ENCODE measurements around the gene MFSD12. TPM values are rescaled to one million over a fixed set of nuclear protein-coding genes. Genes with fewer than 3 reads are reported as not detected.

The MFSD12 gene
- polyA plus RNA-seq, 1 donor from 2014 or later = 38.5 TPM

DNA sequence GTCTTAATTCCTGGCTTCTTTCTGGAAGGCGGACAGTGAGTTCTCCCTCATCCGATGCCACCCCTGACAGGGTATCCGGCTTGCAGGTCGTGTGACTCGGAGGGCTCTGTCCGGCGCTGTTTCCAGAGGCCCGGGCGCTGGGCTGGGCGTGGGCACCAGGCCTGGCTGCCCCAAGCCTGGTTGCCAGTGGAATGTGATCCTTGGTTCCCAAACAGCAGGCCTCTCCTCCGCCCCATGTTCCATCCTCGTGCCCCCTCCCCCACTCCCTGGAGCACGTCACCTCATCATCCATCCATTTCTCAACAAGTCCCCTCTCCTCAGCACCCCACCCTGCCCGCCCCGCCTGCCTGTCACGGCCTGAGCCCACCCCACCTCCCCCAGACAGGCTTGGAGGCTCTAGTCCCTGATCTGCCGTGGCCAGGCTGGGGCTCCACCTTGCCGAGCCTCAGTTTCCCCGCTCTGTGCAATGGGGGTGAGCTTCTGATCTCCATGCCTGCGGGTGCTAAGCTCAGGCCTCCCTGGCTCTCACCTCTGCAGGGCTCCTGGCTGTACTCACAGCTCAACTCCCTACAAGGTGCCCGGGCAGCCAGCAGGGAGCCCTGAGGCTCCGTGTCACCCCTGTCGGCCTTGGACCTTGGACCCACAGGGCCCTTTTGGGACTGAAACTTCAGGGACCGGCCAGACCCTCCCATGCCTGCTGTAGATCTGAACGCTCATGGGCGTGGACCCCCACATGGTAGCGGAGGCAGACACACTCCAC is 47.0 kb upstream of the MFSD12 start:
- Histone ChIP-seq H3K4me3 (ENCODE audit: low read length) (no peak overlapping the region), H4K20me1 (ENCODE audit: insufficient read depth) (no peaks in the 10 kb centered on the region), H3K9me2 (ENCODE audit: insufficient read depth, low read length) (no peaks in the 10 kb centered on the region), H2AFZ (ENCODE audit: low read depth, low read length) (no peak overlapping the region), H3F3A (ENCODE audit: insufficient read depth, low read length, poor library complexity, severe bottlenecking) (no peaks in the 10 kb centered on the region), H3K4me2 (ENCODE audit: low read length) (no peak overlapping the region), H3K27ac (ENCODE audit: low read length) (no peak overlapping the region), H3K9ac (ENCODE audit: low read length) (no peak overlapping the region), H3K79me2 (replicated peaks; ENCODE audit: insufficient read depth, low read length) (no peaks in the 10 kb centered on the region), H3K36me3 (ENCODE audit: insufficient read depth, low read length) (no peaks in the 10 kb centered on the region), H3K27me3 (ENCODE audit: insufficient read depth, low read depth, low read length) (peaks cover 32% of the 10 kb centered on the region), H3K9me3 (ENCODE audit: low read length) (no peaks in the 10 kb centered on the region)
- TF ChIP-seq TAF1 (IDR thresholded peaks at IDR 0.05; ENCODE audit: low read depth) (no peak), MXI1 (conservative IDR thresholded peaks at IDR 0.05; ENCODE audit: poor library complexity, severe bottlenecking) (no peak), SMC3 (conservative IDR thresholded peaks at IDR 0.05; ENCODE audit: poor library complexity) (no peak)

DNA sequence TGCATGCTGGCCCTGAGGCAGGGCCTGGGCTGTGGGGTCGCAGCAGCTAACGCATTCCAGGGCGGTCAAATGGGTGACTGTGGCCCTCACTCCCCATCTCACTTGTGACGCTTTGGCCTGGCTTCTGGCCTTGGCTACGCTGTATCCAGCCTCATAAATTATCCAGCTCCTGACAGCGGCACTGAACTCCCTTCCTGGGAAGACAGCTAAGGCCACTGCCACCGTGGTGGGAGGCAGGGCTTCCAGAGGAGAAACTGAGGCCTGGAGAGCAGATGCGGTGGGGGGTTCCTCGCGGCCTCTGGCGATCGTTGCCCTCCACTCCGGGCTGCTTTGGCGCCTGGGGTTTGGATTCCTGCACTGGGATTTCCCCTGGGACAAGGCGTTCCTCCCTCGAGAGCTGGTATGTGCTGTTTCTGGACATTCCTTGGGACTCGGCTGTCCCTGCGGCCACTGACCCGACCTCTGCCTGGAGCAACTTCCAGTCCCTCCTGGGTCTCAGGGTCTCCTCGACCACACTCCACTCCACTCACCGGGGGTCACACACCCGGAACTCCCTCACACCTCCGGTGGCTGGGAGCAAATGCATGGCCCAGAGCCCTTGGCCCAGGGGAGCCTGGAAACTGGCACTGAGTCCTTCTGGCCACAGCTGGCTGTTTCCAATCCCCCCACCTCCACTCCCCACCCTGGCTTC is 45.9 kb upstream of the MFSD12 start:
- no peak overlapping the region for H3K4me2 ChIP-seq (ENCODE audit: low read length)
- no peak overlapping the region for H3K4me3 ChIP-seq (ENCODE audit: low read length)
- H3K9ac ChIP-seq (ENCODE audit: low read length) = no peak overlapping the region
- no peak for TF ChIP-seq POLR2AphosphoS5 (IDR thresholded peaks at IDR 0.05)
- TF ChIP-seq, protein P1, sequence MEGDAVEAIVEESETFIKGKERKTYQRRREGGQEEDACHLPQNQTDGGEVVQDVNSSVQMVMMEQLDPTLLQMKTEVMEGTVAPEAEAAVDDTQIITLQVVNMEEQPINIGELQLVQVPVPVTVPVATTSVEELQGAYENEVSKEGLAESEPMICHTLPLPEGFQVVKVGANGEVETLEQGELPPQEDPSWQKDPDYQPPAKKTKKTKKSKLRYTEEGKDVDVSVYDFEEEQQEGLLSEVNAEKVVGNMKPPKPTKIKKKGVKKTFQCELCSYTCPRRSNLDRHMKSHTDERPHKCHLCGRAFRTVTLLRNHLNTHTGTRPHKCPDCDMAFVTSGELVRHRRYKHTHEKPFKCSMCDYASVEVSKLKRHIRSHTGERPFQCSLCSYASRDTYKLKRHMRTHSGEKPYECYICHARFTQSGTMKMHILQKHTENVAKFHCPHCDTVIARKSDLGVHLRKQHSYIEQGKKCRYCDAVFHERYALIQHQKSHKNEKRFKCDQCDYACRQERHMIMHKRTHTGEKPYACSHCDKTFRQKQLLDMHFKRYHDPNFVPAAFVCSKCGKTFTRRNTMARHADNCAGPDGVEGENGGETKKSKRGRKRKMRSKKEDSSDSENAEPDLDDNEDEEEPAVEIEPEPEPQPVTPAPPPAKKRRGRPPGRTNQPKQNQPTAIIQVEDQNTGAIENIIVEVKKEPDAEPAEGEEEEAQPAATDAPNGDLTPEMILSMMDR (IDR thresholded peaks at IDR 0.05; ENCODE audit: poor library complexity, severe bottlenecking) = no peak
- TF ChIP-seq, protein P2, sequence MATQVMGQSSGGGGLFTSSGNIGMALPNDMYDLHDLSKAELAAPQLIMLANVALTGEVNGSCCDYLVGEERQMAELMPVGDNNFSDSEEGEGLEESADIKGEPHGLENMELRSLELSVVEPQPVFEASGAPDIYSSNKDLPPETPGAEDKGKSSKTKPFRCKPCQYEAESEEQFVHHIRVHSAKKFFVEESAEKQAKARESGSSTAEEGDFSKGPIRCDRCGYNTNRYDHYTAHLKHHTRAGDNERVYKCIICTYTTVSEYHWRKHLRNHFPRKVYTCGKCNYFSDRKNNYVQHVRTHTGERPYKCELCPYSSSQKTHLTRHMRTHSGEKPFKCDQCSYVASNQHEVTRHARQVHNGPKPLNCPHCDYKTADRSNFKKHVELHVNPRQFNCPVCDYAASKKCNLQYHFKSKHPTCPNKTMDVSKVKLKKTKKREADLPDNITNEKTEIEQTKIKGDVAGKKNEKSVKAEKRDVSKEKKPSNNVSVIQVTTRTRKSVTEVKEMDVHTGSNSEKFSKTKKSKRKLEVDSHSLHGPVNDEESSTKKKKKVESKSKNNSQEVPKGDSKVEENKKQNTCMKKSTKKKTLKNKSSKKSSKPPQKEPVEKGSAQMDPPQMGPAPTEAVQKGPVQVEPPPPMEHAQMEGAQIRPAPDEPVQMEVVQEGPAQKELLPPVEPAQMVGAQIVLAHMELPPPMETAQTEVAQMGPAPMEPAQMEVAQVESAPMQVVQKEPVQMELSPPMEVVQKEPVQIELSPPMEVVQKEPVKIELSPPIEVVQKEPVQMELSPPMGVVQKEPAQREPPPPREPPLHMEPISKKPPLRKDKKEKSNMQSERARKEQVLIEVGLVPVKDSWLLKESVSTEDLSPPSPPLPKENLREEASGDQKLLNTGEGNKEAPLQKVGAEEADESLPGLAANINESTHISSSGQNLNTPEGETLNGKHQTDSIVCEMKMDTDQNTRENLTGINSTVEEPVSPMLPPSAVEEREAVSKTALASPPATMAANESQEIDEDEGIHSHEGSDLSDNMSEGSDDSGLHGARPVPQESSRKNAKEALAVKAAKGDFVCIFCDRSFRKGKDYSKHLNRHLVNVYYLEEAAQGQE (IDR thresholded peaks at IDR 0.05; ENCODE audit: borderline replicate concordance) = no peak
- no peak for TF ChIP-seq EZH2 (IDR thresholded peaks at IDR 0.05; ENCODE audit: borderline replicate concordance, insufficient read depth, low read length, poor library complexity, severe bottlenecking)
- no peak for TF ChIP-seq SMC3 (conservative IDR thresholded peaks at IDR 0.05; ENCODE audit: poor library complexity)
- no peak for TF ChIP-seq MXI1 (conservative IDR thresholded peaks at IDR 0.05; ENCODE audit: poor library complexity, severe bottlenecking)
- no peak for TF ChIP-seq TAF1 (IDR thresholded peaks at IDR 0.05; ENCODE audit: low read depth)
- no peak for TF ChIP-seq EP300 (conservative IDR thresholded peaks at IDR 0.05; ENCODE audit: poor library complexity, severe bottlenecking)
- no peak for TF ChIP-seq RAD21 (conservative IDR thresholded peaks at IDR 0.05)
- no peaks in the 10 kb centered on the region for H4K20me1 ChIP-seq (ENCODE audit: insufficient read depth)
- H3K27me3 ChIP-seq (ENCODE audit: insufficient read depth, low read depth, low read length) = peaks cover 32% of the 10 kb centered on the region
- H3K9me2 ChIP-seq (ENCODE audit: insufficient read depth, low read length) = no peaks in the 10 kb centered on the region
- no peak overlapping the region for H3K27ac ChIP-seq (ENCODE audit: low read length)
- H2AFZ ChIP-seq (ENCODE audit: low read depth, low read length) = no peak overlapping the region
- H3K9me3 ChIP-seq (ENCODE audit: low read length) = no peaks in the 10 kb centered on the region
- H3K36me3 ChIP-seq (ENCODE audit: insufficient read depth, low read length) = no peaks in the 10 kb centered on the region
- no peaks in the 10 kb centered on the region for H3F3A ChIP-seq (ENCODE audit: insufficient read depth, low read length, poor library complexity, severe bottlenecking)
- no peaks in the 10 kb centered on the region for H3K79me2 ChIP-seq (replicated peaks; ENCODE audit: insufficient read depth, low read length)
